CD4-positive, alpha-beta T cell treated with Interleukin-6 for 4 hours (primary cell): ENCODE results near the gene SYCE3.
"Not testable (repeated sequence)": the region's sequence is repeated elsewhere in the genome, so short reads cannot be mapped to it uniquely, and the experiment has no call there.

Experiments used
- DNase-seq: peaks from one replicate; pipeline ENCODE4 v3.0.0-alpha.2; 2020; ENCODE audit warnings: mixed read lengths

SYCE3 gene

GRCh38 chr22:50562523-50563412, at the start of gene SYCE3:
SYCE3 (minus strand) TSS chr22:50562919; CDS start chr22:50556405, 6,514 bp downstream.
- DNase-seq, result peak; percentile 98

GRCh38 chr22:50612168-50612527, 49.4 kb upstream of the SYCE3 start:
- DNase-seq, result no peak

DNA sequence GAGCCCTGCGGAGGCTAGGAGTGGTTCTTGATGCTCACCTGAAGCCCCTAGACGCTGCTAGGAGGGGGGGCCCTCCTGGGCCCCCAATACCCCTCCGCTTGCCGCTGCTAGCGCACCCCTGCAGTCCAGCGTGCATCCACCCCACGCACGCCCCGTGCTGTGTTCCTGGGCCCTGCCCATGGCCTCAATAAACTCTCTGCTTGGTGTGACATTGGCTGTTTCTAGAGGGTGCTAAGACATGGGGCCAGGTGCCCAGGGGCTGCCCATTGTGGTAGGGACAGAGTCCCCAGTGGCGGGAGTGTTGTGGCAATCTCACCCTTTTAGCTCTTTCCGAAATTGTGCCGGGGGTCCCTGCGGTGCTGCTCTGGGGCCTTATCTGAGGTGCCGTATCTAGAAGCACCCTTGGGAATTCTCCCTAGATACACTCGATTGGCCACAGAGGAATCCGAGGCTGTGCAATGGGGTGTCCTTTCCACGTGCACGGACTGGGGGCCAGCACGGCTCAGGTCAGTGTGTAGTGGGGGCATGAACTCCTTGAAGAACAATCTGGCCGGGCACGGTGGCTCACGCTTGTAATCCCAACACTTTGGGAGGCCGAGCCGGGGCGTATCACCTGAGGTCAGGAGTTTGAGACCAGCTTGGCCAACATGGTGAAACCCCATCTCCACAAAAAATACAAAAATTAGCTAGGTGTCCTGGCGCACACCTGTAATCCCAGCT, 48.8 kb upstream of the SYCE3 start:
- DNase-seq, result no peak

GRCh38 chr22:50610581-50610980, 47.9 kb upstream of the SYCE3 start:
- DNase-seq, result no peak

GRCh38 chr22:50610041-50610451, 47.3 kb upstream of the SYCE3 start:
- DNase-seq, result no peak

GRCh38 chr22:50609599-50609998, 46.9 kb upstream of the SYCE3 start:
- no peak for DNase-seq

GRCh38 chr22:50608996-50609395, 46.3 kb upstream of the SYCE3 start:
- DNase-seq, result no peak

- DNase-seq, result not testable (repeated sequence)
These were observed 45.5 kb upstream of the SYCE3 start for GRCh38 chr22:50608058-50608840.

DNA sequence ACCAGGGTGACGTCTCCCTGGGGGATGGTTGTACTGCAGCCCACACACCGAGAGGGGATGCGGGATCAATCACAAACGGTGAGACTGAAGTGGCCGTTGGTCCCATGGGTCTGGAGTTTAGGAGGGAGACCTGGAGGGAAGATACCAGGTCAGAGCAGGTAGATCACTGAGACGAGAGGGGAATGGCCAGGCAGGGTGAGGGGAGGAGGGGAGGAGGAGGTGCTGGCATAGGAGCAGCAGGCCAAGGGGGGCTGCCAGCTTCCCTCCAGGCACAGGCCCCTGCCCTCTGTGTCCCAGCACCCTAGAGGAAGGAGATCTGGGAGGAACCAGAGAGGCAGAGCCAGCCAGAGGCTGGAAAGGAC, 44.9 kb upstream of the SYCE3 start:
- DNase-seq, result no peak

- DNase-seq, result no peak
These were observed 44.4 kb upstream of the SYCE3 start for GRCh38 chr22:50606946-50607658.

- peak; percentile 18 for DNase-seq
These were observed 43.6 kb upstream of the SYCE3 start for GRCh38 chr22:50606165-50606945.

DNA sequence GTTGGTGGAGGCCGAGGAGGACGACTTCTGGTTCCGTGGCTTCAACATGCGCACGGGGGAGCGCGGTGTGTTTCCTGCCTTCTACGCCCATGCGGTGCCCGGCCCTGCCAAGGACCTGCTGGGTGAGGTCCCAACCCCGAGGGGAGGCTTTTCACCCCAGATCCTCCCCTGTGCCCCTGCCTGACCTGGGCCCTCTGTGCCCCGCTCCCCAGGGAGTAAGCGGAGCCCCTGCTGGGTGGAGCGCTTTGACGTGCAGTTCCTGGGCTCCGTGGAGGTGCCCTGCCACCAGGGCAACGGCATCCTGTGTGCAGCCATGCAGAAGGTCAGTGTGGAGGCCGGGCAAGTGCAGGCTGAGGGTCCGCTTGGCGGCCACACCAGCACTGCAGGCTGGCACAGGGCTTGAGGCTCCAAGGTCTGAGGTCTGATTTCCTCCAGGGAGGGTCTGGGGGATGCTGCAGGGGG, 42.9 kb upstream of the SYCE3 start:
- no peak for DNase-seq

GRCh38 chr22:50605002-50605612, 42.4 kb upstream of the SYCE3 start:
- no peak for DNase-seq

- DNase-seq, result no peak
These were observed 41.7 kb upstream of the SYCE3 start for GRCh38 chr22:50604256-50605001.

DNA sequence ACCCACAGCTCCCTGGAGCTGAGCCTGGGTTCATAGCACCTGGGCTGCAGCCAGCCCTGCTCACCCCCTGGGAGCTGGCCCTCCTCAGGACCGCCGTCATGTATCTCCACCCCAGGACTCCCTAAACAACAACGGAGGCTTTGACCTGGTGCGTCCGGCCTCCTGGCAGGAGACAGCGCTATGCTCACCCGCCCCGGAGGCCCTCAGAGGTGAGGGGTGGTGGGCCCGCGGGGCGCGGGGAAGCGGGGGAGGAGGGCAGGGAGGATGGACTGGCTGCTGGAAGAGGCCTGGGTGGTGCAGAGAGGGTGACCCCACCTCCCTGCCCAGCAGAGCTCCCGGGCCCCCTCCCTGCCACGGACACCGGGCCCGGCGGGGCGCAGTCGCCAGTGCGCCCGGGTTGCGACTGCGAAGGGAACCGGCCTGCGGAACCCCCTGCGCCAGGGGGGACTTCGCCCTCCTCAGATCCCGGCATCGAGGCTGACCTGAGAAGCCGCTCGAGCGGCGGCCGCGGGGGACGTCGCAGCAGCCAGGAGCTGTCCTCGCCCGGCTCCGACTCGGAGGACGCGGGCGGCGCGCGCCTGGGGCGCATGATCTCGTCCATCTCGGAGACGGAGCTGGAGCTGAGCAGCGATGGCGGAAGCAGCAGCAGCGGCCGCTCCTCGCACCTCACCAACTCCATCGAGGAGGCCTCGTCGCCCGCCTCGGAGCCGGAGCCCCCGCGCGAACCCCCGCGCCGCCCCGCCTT, 41.0 kb upstream of the SYCE3 start:
- DNase-seq, result no peak

- no peak for DNase-seq
These were observed 39.6 kb upstream of the SYCE3 start for GRCh38 chr22:50602338-50602700.

DNA sequence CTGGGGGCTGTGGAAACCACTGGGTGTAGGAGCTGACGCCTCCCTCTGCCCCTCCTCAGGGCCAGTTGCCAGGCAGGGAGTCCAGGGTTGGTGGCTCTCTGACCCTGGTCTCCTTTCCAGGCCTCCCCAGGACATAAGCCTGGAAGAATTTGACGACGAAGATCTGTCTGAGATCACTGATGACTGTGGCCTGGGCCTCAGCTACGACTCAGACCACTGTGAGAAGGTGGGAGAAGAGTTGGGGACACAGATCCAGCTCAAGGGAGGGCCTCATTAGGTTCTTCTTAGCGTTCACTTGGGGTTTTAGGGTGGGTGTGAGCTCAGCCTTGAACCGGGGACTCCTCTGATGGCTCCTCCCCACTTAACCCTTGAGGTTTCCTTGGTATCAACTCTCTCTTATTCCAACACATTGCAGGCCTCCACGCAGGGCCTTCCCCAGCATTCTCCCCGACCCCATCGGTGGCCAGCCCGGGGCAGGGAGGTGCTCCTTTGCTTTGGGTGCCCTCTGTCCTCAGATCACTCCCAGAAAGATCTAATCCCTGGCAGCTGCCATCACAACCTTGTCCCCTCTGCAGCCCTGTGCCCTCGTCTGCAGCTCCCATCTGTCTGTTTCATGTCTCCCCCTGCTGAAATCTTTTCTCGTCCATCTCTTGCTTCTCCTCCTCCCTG, 39.1 kb upstream of the SYCE3 start:
- DNase-seq, result no peak

GRCh38 chr22:50600967-50601668, 38.4 kb upstream of the SYCE3 start:
- no peak for DNase-seq

GRCh38 chr22:50600538-50600937, 37.8 kb upstream of the SYCE3 start, which contains the start of gene MAPK8IP2:
MAPK8IP2 (plus strand) TSS chr22:50600793; CDS start chr22:50600819, 26 bp downstream.
- DNase-seq, result no peak
